H1 (cell line): Measurements from ENCODE around the gene LIPJ. TPM values are rescaled to one million over a fixed set of nuclear protein-coding genes. Genes with fewer than 3 reads are reported as not detected.

ENCODE experiments used
- BCL11A ChIP-seq, 2 experiments: IDR thresholded peaks; one replicate each; pipeline ENCODE4 v1.6.1; 2011; ENCODE audit warnings: low read depth in 2 of 2, low read length in 2 of 2, mild to moderate bottlenecking in 2 of 2
- RNF2 ChIP-seq: fragments of 200-900, 300-1000 bp; sonication (generic); IDR thresholded peaks from 2 replicates; pipeline ENCODE4 v1.7.1; 2016; ENCODE audit warnings: borderline replicate concordance, low read depth, mild to moderate bottlenecking, antibody characterized with exemption, low read length; ENCODE audit not compliant: poor library complexity, severe bottlenecking; ENCODE audit errors: missing control alignments
- TBP ChIP-seq: IDR thresholded peaks from 2 replicates; pipeline ENCODE4 v1.6.1; 2011; ENCODE audit warnings: low read depth, low read length, improper control_type of control experiment
- TEAD4 ChIP-seq: IDR thresholded peaks from 2 replicates; pipeline ENCODE4 v1.6.1; 2012; ENCODE audit warnings: low read depth, low read length, inconsistent platforms, mixed read lengths
- polyA plus RNA-seq, 7 experiments: library from polyadenylated mRNA; depleted of rRNA in 3 of 7; stranded (reverse) in 5 of 7; unstranded in 2 of 7; fragments of >200 nt in 5 of 7; fragments of 200-250 nt in 2 of 7; gene quantifications; 1 replicate in 5 of 7; 2 replicates in 1 of 7; 4 replicates in 1 of 7; pipeline versions ENCODE4 v1.2.1 to v1.2.3, GENCODE V29; 2011 to 2013; ENCODE audit warnings: missing spikeins in 2 of 7, mixed read lengths in 2 of 7
- total RNA-seq: library from RNA; stranded (reverse); fragmentation: NEBNext Ultra II Directional; extraction: Animal tissue kit (Norgen Biotek cat#: 25700); gene quantifications from 2 replicates; pipeline ENCODE4 v1.2.1, GENCODE V29; 2021

The LIPJ gene
- total and polyA plus RNA-seq, 2 of the 8 experiments (the other 6 are each of a cell fraction or from before 2014, with no cell fraction given), result not detected

GRCh38 chr10:88616250-88616977, 29.9 kb downstream of the LIPJ start (continued):
- no peak for TF ChIP-seq RNF2
- TF ChIP-seq TEAD4, result no peak
- TF ChIP-seq BCL11A (IDR thresholded peaks at IDR 0.05; ENCODE audit: low read depth in 2 of 2, low read length in 2 of 2), result no peak
- TF ChIP-seq TBP, result no peak
